ENCODE data around the gene NR1I2. TPM values are rescaled to one million over a fixed set of nuclear protein-coding genes. Genes with fewer than 3 reads are reported as not detected.

Gene NR1I2
- total RNA-seq, 6 experiments from 2014 or later = not detected

GRCh38 chr3:119841808-119842471, 60.0 kb downstream of the NR1I2 start:
- no peak for DNase-seq
- Mint-ChIP-seq H3K27me3 (ENCODE audit: insufficient read depth) (no peaks in the 10 kb centered on the region), H3K4me3 (no peak overlapping the region), H3K4me1 (ENCODE audit: low read depth) (peaks cover 6% of the 10 kb centered on the region), H3K36me3 (ENCODE audit: low read depth) (peaks cover 30% of the 10 kb centered on the region), H3K9me3 (no peaks in the 10 kb centered on the region), H3K27ac (no peak overlapping the region)
- TF ChIP-seq CTCF (IDR thresholded peaks at IDR 0.05) = no peak

- Mint-ChIP-seq H3K27me3 (ENCODE audit: insufficient read depth) (no peaks in the 10 kb centered on the region), H3K9me3 (no peaks in the 10 kb centered on the region), H3K27ac (no peak overlapping the region), H3K4me3 (no peak overlapping the region), H3K36me3 (ENCODE audit: low read depth) (peaks cover 22% of the 10 kb centered on the region), H3K4me1 (ENCODE audit: low read depth) (no peaks in the 10 kb centered on the region)
- TF ChIP-seq CTCF (IDR thresholded peaks at IDR 0.05) = no peak
- no peak for DNase-seq
These were observed 67.2 kb downstream of the NR1I2 start for GRCh38 chr3:119849126-119849525.

DNA sequence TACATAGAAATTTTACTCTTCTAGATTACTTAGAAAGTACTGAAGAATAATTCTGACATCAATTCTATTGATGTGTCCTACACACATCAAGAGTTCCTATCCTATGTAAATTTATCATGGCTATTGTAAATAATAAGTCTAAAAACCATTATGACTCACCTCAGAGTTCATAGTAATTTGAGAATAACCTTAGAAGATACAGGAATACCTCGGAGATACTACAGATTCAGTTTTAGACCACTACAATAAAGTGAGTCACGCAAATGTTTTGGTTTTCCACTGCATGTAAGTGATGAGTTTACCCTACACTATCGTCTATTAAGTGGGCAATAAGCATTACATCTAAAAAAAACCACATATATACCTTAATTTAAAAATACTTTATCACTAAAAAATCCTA, 74.8 kb downstream of the NR1I2 start:
- no peaks in the 10 kb centered on the region for H3K27me3 Mint-ChIP-seq (ENCODE audit: insufficient read depth)
- H3K36me3 Mint-ChIP-seq (ENCODE audit: low read depth) = peaks cover 52% of the 10 kb centered on the region
- no peak for TF ChIP-seq CTCF (IDR thresholded peaks at IDR 0.05)
- peaks cover 4% of the 10 kb centered on the region for H3K9me3 Mint-ChIP-seq
- H3K27ac Mint-ChIP-seq = no peak overlapping the region
- no peak for DNase-seq
- H3K4me1 Mint-ChIP-seq (ENCODE audit: low read depth) = no peaks in the 10 kb centered on the region
- no peak overlapping the region for H3K4me3 Mint-ChIP-seq

- H3K27me3 Mint-ChIP-seq (ENCODE audit: insufficient read depth) = no peaks in the 10 kb centered on the region
- H3K36me3 Mint-ChIP-seq (ENCODE audit: low read depth) = peaks cover 64% of the 10 kb centered on the region
- H3K9me3 Mint-ChIP-seq = peaks cover 4% of the 10 kb centered on the region
- H3K4me3 Mint-ChIP-seq = no peak overlapping the region
- TF ChIP-seq CTCF (IDR thresholded peaks at IDR 0.05) = no peak
- no peak overlapping the region for H3K27ac Mint-ChIP-seq
- DNase-seq = no peak
- no peaks in the 10 kb centered on the region for H3K4me1 Mint-ChIP-seq (ENCODE audit: low read depth)
These were observed 77.1 kb downstream of the NR1I2 start for GRCh38 chr3:119858957-119859356.

GRCh38 chr3:119859728-119860127, 77.8 kb downstream of the NR1I2 start:
- Mint-ChIP-seq H3K27ac (no peak overlapping the region), H3K4me3 (no peak overlapping the region), H3K4me1 (ENCODE audit: low read depth) (no peaks in the 10 kb centered on the region), H3K36me3 (ENCODE audit: low read depth) (peaks cover 56% of the 10 kb centered on the region), H3K9me3 (peaks cover 4% of the 10 kb centered on the region), H3K27me3 (ENCODE audit: insufficient read depth) (no peaks in the 10 kb centered on the region)
- TF ChIP-seq CTCF (IDR thresholded peaks at IDR 0.05) = no peak
- DNase-seq = no peak

Measured in HFFc6 (cell line).